Astrocyte (in vitro differentiated cells and primary cell): ENCODE measurements around the gene GMPPA.

Experiments
- EZH2 ChIP-seq: IDR thresholded peaks from 2 replicates; pipeline ENCODE4 v1.6.1; 2012; ENCODE audit warnings: mild to moderate bottlenecking, low read length, inconsistent platforms; ENCODE audit not compliant: insufficient read depth
- TF ChIP-seq, protein P1 (sequence below): IDR thresholded peaks from 2 replicates; pipeline ENCODE4 v1.5.1; 2011; ENCODE audit warnings: low read depth, mild to moderate bottlenecking, inconsistent platforms, low read length, moderate library complexity; ENCODE audit not compliant: insufficient read depth

DNA sequence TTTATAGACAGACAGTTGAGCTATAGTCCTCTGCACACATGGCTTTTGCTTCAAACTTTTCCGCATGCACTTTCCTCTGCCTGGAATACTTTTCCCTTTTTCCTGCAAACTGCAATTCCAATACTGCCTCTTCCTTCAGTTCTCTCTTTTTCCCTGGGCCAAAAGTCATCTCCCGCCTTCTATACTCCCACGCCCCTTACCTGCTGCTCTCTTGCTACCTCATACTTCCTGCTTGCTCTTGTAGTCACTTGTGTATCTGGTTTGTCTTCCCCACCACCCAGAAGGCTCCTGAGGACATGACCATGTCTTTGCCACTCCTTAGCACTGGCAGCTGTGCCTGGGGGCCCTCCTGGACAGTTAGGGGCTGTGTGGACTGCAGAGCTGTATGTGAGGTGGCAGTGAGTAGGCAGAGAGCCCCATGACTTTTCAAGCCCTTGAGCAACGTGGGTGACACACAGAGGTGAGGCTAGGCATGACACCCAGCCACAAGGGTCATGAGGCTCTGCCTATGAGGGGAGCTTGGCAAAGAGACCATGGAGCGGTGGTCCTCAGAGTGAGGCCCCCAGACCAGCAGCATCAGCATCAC lies 40.8 kb upstream of the GMPPA start:
- TF ChIP-seq, protein P1, sequence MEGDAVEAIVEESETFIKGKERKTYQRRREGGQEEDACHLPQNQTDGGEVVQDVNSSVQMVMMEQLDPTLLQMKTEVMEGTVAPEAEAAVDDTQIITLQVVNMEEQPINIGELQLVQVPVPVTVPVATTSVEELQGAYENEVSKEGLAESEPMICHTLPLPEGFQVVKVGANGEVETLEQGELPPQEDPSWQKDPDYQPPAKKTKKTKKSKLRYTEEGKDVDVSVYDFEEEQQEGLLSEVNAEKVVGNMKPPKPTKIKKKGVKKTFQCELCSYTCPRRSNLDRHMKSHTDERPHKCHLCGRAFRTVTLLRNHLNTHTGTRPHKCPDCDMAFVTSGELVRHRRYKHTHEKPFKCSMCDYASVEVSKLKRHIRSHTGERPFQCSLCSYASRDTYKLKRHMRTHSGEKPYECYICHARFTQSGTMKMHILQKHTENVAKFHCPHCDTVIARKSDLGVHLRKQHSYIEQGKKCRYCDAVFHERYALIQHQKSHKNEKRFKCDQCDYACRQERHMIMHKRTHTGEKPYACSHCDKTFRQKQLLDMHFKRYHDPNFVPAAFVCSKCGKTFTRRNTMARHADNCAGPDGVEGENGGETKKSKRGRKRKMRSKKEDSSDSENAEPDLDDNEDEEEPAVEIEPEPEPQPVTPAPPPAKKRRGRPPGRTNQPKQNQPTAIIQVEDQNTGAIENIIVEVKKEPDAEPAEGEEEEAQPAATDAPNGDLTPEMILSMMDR: no peak
- TF ChIP-seq EZH2: no peak
